HG02884 (cell line): ENCODE results near the gene ZNF148.
A peak's percentile ranks its signal among the peaks of the same experiment; 100 is the strongest.

ENCODE experiments used
- ATAC-seq: cut with Tn5 transposase; IDR thresholded peaks from one replicate; pipeline ENCODE4 v1.9.1; 2021; ENCODE audit warnings: mild to moderate bottlenecking, moderate library complexity; ENCODE audit not compliant: unreplicated experiment

The ZNF148 gene

DNA sequence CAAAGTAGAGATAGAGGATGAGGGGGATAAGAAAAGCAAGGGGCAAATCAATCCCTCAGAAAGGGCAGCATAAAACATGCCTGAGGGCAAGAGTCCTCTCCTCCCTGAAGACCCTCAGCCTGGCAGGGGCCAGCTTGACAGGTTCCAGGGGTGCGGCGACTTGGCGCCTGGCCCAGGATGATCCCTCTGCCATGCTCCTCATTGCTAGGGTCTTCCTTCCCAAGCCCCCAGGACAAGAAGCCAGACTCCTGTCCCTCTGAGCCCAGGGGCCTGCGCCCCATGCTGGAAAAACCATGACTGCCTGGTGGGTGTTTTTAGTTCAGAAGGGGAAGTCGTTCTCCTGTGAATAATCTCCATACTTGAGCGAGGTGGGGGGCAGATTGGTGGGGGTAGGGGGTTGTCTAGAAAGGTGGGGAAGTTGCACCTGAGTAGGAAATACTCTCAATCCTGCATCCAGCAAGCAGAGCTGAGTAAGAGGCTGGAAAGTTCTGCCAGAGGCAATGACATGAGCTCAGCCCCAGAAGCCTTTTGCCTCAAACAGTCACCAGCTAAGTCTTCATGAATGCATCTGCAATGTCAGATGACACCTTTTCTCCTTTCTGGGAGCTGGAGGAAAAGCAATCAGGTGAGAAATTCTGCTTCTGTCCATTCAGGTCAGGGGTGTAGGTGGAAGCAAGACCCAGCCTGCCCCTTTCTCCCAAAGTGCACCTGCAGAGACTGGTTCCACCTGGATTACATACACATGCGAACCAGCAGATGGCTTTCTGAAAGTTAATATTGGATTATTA is 180.9 kb downstream of the ZNF148 start:
- no peak for ATAC-seq

DNA sequence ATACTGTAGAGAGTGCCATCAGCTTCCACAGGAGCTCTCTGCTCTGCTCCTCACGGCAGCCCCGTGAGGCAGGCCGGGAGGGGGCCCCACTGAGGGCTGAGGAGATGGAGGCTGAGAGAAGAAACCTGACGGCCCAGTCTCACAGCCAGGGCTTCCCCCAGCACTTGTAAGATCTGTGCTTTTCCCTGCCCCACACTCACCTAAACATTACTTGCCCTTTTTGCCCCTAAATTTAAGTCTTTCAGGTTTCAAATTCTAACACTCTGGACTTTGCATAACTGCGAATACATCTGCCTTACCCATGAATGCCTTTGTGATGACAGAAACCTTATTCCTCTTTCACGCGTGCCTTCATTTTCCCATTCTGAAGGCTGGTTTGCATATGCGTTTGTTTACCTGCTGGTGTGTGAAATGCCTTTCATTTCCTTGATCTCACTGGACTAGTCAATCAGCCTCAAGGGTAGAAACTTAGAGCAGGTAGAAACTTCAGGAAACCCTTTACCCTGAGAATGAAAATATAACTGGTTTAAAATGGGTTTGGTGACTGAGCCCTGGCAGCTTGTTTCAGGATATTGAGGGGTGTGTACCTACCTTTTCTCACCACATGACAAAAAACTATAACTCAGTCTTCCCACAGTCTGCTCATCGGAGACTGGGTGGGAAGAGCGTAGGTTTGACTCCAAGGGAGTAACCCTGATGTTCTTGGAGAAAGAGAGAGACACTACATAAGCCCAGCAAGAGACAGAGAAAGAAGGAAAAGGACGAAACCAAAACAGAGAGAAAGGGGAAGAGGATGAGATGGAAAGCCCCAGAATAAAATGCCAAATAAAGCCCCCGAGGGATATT is 182.7 kb downstream of the ZNF148 start:
- ATAC-seq = peak; percentile 78

DNA sequence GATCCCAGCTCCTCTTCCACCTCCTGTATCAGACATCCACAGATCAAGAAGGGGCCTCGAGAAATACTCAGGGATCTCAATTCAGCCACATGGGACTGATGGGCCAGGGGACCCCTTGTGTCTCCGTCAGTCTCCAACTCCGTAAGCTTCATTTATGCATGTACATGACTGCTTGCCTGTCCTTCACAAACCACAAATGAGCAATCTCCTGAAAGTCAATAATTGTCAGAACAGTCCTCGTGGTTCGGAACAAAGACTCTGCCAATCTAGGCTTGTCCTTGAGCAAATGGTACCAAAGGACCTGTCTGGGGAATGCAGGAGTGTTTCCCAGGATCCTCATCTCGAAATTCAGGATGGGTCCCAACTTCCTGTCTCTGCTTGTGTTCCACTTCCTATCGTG is 183.4 kb downstream of the ZNF148 start:
- ATAC-seq = peak; percentile 4

DNA sequence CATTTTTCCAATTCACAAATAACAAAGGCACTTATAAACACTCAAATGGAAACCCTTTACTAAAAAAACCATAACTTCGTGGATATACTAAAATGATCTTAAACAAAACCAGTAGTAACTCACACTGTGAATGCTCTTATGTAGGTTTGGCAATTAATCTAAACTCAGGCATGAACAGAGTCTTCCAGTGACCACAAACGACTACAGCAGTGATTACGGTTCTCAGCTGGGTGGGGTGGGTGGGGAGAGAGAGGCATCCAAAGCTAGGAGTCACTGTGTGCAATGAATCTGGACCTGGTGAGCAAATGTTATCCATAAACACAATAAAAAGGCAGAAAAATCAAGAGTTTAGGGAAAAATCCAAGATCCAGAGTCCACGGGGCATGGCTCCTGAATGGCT is 183.9 kb downstream of the ZNF148 start:
- no peak for ATAC-seq

DNA sequence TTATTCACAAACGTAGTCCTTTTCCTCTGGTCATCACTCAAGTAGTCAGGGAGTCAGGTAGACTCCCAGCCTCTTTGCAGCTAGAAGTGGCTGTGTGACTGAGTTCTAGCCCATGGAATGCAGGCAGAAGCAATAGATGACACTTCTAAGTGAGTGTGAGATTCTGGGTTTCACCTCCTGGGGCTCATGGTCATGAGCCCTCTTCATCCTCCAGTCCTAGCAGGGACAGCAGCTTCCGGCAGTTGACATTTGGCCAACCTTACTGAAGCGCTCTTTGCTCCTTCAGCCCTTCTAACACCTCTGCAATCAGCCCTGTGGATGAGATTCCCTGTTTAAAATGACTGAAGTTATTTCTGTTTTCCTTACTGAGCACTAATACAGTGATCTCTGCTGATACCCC is 184.3 kb downstream of the ZNF148 start:
- no peak for ATAC-seq

DNA sequence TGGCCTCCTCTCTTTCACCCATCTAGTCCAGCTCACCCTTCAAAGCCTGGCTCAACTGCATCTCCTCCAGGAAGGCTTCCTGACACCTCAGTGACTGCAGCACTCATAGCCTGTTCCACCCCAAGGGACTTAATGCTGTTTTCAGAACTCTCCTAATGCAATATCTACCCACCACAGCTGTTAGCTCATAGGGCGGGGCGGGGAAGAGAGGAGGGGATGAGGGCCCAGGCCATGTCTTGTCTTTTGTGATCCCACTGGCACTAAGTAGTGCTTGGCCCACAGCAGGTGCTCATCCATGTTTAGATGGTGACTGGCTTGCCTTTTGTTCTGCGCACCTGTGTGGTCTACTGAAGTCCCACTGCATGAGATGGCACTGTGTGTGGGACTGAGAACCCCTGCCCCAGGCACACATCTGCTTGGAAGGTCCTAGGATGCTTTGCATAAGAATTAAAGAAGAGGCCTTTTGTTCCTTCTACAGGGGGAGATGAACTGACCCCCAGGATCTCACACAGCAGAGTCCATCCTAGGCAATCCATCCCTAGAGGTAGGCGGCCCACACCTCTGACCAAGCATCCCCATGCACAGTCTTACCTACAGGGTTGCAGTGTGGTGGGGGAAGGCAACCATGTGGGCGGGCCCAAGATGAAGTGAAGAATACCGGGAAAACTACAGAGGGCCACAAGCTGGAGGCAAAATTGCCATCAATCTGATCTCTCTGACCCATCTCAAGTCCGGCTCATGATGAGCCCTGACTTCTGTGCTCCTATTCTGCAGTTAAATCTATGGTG is 185.6 kb downstream of the ZNF148 start:
- ATAC-seq = no peak

DNA sequence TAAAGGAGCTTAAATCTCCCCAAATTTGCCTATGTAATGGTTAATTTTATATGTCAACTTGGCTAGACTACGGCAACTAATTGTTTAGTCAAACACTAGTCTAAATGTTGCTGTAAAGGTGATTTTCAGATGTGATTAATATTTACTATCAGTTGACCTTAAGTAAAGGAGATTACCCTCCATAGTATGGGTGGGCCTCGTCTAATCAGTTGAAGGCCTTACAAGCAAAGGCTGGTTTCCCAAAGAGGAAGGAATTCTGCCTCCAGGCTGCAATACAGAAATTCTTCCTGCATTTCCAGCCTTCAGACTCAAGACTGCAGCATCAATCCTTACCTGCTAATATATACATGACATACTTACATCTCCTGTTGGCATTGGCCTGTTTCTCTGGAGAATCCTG is 186.2 kb downstream of the ZNF148 start:
- no peak for ATAC-seq

DNA sequence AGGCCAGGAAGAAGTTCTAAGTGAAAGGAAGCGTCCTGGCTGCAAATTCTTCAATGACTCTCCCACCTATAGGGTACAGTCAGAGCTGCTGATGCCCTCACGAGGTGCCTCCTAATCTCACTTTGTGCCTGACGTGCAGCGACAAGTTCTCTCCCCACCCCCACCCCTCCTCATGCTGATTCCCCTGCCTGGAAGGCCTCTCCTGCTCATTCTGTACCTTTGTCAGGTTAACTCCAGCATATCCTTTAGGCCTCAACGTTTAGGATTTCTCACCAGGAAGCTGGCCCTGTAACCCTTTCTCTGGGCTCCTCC is 187.6 kb downstream of the ZNF148 start:
- no peak for ATAC-seq

DNA sequence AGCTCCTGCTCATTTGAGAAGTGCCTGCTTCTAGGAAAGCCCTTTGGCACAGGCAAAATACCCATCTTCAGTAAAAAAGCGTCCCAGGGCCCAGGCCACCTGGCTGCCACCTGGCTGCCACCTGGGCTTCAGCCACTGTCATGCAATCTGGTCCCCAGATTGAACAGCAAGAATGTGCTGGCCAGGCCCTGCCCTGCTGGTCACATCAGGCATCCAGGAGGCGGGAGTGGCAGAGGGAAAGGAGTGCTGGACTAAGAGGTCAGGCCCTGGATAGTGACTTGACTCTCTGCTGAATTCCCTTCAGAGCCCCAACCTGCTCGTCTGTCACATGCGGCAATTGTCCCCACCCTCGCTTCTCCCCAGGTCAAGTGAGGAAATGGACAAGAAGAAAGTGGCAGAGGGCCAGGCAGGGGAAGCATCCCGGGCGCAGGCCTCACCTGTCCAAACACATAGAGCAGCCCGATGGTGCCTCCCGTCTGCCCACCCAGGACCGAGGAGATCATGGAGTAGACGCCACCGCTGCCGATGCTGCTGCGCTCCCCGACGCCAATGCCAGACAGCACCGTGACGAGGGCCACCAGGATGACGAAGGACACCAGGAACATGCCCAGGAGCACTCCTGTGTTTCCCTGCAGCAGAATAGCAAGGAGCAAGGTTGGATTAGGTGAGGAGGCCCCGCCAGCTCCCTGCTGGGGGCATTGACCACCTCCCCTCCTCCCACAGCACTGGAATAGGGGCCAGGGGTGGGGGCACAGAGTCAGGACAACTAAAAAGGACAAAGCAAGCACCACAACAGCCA is 188.1 kb downstream of the ZNF148 start:
- ATAC-seq = no peak

DNA sequence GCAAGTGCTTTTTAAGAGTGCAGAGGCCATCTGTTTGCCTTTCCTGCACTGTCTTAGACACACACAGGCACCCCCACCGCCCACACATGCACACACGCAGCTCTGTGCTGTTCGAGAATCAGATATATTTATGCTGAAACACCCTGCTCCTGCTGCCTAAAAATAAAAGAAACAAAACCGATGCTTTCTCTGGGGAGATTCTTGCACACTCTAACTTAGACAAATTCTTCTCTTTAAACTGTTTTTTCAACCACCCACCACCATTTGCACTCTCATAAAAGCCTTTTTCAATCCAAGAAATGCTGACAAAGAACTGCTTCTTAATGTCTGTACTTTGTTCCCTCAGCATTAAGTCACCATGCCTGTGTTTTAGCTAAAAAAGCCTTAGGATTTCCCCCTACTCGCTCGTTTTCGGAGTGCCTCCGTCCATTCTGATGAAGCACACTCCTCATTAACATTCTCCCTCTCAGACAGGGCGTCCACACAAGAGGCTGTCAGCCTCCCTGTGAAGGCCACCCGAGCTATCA is 188.8 kb downstream of the ZNF148 start:
- ATAC-seq = peak; percentile 89

DNA sequence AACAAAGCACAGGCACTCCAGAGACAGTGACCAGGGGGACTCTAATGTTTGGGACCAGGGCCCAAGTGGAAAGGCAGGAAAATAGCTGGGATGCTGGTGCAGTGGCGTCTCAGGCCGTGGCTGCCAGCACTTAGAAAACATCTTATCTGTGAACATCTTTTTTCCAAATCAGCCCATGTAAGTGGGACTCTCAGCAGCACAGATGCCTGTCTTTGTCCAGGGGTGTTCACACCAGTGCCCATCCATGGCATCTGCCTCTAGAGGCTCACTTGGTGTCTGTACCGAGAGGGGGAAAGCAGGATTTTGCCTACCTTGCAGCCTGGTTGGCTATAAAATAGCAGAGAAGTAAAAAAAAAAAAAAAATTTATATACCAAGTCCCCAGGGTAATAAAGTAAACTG is 189.3 kb downstream of the ZNF148 start:
- ATAC-seq = no peak

DNA sequence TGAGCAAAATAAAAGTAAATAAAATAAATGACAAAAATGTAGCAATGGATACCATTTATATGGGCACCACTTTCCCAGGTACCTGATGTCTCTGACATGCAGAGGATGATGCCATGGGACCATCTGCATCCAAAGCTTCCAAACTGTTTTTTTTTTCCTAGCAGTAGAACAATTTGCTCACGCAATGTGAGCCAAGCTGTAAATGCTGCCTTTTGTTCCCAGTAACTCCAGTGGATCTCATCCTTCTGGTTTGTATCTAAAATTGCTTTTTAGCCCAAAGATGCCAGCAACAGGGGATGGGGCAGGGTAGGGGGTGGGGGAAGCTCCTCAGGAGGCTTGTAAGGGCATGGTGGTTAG is 195.3 kb downstream of the ZNF148 start:
- ATAC-seq = no peak

DNA sequence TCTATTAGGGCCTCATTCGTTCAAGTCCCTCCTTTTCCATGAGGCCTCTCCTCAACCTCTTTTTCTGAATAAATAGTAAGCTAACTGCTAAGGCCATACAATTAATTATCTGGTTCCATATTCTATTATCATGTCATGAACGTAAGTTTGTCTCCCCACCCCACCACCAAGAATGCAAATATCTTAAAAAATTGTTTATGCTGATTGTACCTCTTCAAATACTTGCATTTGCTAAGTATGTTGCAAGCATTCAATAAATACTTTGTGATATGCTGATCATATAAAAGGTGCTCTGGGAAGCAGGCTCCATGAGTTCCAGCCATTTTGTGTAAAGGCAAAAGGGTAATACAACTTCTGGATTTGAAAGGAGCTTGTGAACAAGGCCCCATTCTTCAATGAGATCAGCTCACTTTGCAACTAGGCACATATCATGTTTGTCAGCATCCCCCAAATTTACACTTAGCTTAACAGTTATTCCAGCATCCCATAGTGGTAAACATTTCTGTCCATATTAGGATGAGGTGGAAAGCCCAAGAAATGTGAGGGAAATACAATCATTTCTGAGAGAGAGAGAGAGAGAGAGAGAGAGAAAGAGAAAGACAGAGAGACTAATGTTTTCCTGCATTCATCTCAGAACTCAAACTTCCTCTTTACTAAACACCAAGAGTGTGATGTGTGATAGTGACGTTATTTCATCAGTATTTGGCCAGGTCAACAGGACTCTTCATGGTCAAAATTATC is 195.8 kb downstream of the ZNF148 start:
- ATAC-seq = no peak

DNA sequence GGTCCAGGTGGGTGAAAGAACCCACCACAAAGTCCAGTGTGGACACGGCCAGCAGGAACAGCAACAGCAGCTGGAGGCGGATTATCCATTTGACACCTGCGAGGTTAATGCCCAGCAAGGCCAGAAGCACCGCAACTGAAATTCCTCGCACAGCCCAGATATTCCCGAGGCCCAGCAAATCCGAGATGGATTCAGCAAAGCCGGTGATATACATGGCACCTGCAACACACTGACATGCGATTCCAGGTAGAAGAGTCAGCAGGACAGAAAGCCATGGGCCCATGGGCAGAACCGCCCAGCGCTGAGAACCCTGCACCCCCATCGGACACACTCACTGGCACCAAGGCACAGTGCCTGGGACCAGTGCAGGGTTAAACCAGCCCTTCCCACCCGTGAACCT is 197.4 kb downstream of the ZNF148 start:
- no peak for ATAC-seq
